HG02571 (cell line): ENCODE results near the gene TNNI3.
"Not testable (repeated sequence)": the region's sequence is repeated elsewhere in the genome, so short reads cannot be mapped to it uniquely, and the experiment has no call there.

ENCODE experiments used
- ATAC-seq: cut with Tn5 transposase; IDR thresholded peaks from one replicate; pipeline ENCODE4 v1.9.1; 2021; ENCODE audit warnings: mild to moderate bottlenecking, moderate library complexity; ENCODE audit not compliant: unreplicated experiment

TNNI3 gene

DNA sequence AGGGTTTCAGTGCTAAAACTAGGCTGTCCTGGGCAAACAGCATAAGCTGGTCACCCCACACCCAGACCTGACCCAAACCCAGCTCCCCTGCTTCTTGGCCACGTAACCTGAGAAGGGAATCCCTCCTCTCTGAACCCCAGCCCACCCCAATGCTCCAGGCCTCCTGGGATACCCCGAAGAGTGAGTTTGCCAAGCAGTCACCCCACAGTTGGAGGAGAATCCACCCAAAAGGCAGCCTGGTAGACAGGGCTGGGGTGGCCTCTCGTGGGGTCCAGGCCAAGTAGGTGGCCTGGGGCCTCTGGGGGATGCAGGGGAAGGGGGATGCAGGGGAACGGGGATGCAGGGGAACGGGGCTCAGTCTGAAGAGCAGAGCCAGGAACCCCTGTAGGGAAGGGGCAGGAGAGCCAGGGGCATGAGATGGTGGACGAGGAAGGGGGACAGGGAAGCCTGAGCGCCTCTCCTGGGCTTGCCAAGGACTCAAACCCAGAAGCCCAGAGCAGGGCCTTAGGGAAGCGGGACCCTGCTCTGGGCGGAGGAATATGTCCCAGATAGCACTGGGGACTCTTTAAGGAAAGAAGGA is 42.9 kb downstream of the TNNI3 start:
- no peak for ATAC-seq

DNA sequence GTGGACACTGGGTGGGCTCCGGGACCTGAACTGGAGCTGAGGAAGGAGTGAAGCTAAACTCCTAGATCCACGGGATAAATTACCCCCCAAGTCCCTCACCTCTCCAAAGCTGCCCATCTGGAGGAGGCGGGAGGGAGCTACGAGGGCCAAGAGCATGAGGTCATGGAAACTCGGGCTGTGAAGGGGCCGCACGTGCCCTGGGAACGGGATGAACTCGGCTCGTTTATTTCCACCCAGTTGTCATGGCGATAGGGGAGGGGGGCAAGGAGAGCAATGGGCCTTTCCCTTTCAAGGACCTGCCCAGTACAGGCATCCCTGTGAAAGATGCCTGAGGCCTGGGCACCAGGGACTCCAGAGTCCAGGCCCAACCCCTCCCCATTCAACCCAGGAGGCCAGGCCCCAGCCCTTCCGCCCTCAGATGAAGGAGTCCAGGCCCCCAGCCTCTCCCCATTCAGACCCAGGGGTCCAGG is 43.9 kb downstream of the TNNI3 start:
- ATAC-seq = no peak

DNA sequence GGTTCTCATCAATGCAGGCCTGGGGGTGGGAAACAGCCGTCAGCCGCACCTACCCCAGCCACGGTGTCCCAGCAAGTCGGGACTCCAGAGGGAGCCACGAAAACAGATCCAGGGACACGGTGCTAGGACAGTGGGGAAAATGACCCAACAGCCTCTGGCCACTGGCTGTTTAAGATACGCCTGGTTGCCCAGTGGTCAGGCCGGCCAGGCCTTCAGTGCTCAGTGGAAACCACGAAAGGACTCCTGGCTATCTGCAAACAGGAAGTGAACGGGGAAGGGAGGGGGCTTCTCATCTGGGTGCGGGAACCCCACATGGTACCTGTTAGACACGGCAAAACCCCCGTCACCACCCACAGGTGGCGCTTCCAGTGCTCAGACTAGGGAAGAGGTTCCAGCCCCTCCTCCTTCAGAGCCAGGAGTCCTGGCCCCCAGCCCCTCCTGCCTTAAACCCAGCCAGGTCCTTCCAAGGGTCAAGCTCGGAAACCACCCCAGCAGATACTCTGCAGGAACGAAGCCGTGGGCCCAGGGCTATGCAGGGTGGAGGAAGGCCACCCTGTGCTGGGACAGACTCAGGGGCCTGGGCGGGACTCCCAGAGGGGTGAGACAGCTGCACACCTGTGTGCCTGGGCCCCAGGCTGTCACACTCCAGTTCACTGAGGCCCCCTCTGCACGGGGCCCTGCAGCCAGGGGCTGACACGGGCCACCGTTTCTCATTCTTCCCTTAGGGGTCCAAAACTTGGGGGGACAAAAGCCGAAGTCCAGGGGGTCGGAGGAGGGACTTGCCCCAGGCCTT is 44.6 kb downstream of the TNNI3 start:
- ATAC-seq = no peak

DNA sequence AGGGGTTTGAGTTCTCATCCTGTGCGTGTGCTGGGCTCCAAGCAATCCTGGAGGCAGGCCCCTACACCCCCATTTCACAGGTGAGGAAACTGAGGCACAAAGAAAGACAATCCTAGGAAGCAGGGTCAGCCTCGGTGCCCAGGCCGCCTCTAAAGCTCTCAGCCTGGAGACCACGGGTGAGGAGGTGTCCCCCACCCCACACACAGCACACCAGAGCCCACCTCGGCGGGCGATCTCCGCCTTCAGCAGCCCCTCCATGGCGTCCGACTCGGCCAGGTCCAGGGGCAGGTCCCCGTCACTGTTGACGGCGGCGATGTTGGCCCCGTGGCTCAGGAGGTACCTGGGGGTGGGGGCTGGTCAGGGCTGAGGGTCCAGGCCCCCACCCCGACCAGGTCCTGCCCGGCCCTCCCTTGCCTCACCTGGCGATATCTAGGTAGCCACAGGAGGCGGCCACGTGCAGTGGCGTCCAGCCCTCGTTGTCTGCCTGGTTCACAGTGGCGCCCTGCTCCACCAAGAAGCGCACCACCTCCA is 45.2 kb downstream of the TNNI3 start:
- no peak for ATAC-seq

DNA sequence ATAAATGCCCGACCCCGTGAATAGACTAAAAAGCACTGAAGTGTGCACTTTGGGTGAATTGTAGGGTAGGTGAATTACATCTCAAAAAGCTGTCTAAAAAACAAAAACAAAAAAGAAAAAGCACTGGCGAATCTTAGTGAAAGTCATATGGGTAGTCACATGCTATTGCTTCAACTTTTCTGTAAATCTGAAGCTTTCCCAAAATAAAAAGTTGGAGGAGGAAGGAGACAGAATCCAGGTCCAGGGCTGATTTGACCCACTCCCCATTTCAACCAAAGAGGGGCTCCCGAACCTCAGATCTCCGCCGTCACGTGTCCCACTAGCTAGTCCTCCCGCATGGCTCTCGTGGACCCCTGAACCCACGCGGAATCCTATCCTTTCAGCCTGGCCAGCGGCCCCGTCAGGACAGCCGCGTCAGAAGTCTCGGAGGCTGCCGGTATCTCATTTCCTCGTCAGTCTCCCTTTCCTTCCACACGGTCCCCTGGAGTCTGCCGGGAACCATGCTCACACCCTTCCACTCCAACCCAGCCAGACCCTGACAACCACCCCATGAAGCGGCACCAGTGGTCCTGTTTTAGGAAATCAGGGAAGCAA is 46.2 kb downstream of the TNNI3 start:
- no peak for ATAC-seq

DNA sequence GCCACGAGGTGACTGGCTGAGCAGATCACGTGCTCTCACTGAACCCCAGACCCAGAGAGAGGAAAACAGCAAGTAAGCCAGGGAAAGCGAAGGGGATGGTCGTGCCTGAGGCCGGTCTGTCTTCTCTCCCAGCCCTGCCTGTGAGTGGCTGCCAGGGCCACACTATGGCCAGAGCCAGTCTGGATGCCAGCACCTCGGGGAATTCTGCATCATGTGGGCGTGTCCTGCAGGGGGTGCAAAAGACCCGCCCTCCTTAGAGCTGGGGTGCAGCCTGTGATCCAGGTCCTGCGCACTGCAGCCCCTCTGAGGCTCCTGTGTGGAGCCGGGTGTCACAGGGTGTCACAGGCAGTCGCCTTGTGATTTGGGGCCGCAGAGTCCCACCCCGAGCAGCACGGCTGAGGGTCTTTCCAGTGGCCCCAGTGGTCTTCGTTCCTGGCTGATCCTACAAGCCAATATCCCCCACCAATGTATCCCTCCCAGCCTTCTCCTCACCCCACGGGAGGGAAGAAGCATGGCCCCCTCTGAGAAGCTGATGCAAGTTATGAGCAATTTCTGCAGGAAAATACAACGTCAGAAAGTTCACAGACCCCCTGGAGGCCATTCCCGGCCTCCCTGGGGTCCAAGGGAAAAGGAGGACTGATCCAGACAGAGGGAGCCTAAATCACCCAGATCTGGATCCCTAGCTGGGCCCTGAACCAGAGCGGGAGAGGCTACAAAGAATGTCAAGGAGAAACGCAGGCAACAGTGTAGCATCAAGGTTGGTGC is 47.8 kb downstream of the TNNI3 start:
- ATAC-seq = no peak

DNA sequence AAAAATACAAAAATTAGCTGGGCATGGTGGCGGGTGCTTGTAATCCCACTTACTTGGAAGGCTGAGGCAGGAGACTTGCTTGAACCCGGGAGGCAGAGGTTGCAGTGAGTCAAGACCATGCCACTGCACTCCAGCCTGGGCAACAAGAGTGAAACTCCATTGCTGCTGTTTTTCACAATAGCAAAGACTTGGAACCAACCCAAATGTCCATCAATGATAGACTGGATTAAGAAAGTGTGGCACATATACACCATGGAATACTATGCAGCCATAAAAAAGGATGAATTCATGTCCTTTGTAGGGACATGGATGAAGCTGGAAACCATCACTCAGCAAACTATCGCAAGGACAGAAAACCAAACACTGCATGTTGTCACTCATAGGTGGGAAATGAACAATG is 50.3 kb downstream of the TNNI3 start:
- not testable (repeated sequence) for ATAC-seq

DNA sequence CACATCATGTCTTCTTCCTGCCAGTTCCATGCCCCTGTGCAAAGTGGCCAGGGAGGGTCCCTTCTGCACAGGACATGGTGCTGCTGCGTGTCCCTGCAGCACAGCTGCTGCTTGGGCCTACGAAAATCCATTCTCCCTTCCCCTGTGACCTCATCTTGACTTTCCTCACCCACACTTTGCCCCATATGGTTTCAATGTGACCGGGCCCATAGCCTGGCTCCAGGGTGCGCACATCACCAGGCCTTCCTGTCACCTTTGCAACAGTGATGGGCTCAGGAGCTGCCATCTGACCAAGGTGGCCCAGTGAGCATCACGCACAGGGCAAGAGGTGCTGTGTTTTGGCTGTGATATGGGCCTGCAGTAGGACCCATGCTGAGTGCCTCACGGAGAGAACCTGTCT is 50.9 kb downstream of the TNNI3 start:
- no peak for ATAC-seq

DNA sequence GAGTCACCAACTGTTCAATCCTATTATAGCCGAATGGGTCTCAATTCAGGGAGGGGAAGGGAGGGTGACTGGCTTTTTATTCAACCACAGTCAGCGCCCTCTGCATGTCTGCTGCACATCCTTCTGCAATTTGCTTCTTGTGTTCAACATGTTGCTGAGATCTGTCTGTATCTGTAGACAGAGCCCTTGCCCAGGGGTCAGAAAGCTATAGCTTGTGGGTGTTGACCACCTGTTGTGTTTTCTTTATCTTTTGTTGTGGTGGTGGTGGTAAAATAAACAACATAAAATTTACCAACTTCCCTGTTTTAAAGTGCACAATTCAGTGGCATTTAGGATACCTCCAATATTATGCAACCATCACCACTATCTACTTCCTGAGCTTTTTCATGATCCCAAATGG is 52.3 kb downstream of the TNNI3 start:
- no peak for ATAC-seq

DNA sequence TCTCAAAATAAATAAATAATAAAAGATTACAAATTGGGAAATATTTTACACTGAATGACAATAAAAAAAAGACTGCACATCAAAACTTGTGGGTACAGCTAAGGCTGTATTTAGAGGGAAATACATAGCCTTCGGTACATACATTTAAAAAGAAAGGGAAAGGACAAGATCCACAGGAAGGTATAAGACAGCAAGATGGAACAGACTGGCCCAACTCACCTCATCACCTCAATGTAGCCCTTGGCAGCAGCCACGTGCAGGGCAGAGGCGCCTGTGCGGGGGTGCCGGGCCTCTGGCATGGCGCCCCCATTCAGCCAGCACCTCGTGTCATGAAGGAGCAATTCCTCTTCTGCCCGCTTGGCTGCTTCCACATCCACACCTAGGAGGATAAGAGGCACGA is 54.3 kb downstream of the TNNI3 start:
- no peak for ATAC-seq
